LHCN-M2 (cell line): Measurements from ENCODE around the gene SLC25A17. TPM values are rescaled to one million over a fixed set of nuclear protein-coding genes. Genes with fewer than 3 reads are reported as not detected.
"Not testable (repeated sequence)": the region's sequence is repeated elsewhere in the genome, so short reads cannot be mapped to it uniquely, and the experiment has no call there.

Experiments used
- DNase-seq: peaks from one replicate; pipeline ENCODE4 v3.0.0-alpha.2; 2012; ENCODE audit warnings: low read depth
- total RNA-seq: library from RNA; depleted of rRNA; stranded (reverse); fragments of >200 nt; gene quantifications from 2 replicates; pipeline ENCODE4 v1.2.3, GENCODE V29; 2014; rRNA removed

SLC25A17 gene
- total RNA-seq, 1 experiment from 2014 or later, result 28.5 TPM

GRCh38 chr22:40720538-40721256 is 98.4 kb downstream of the SLC25A17 start:
- no peak for DNase-seq

DNA sequence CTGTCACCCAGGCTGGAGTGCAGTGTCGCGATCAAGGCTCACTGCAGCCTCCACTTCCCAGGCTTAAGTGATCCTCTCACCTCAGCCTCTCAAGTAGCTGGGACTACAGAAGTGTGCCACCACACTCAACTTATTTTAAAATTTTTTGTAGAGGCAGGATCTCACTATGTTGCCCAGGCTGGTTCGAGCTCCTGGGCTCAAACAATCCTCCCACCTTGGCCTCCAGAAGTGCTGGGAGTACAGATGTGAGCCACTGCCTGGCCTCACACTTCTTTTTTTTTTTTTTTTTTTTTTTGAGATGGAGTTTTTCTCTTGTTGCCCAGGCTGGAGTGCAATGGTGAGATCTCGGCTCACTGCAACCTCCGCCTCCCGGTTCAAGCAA is 99.0 kb downstream of the SLC25A17 start:
- not testable (repeated sequence) for DNase-seq

Other genes starting within 250 kb of the SLC25A17 start
- 26.6 and 50.1 TPM in 2 replicates for gene MRTFA, start 182.6 kb downstream of the SLC25A17 start, total RNA-seq
- not detected in 2 replicates for gene MCHR1, start 139.9 kb downstream of the SLC25A17 start, total RNA-seq
- 187 and 203 TPM in 2 replicates for gene ST13, start 37.3 kb upstream of the SLC25A17 start, total RNA-seq
- 9.4 and 10.7 TPM in 2 replicates for gene XPNPEP3, start 37.8 kb upstream of the SLC25A17 start, total RNA-seq
- gene DNAJB7, start 42.8 kb upstream of the SLC25A17 start, total RNA-seq, result not detected in 2 replicates
- 53.3 and 87.0 TPM in 2 replicates for gene RBX1, start 132.0 kb upstream of the SLC25A17 start, total RNA-seq